Measurements from ENCODE around the gene AKR7A2. TPM values are rescaled to one million over a fixed set of nuclear protein-coding genes. Genes with fewer than 3 reads are reported as not detected.
A peak's percentile ranks its signal among the peaks of the same experiment; 100 is the strongest.

AKR7A2 gene
- polyA plus RNA-seq, 1 donor from 2014 or later = 87.9 TPM

- no peaks in the 10 kb centered on the region for H3K36me3 Mint-ChIP-seq
- H3K4me1 Mint-ChIP-seq = peaks cover 0 to 2% (median 0%) of the 10 kb centered on the region in 3 donors
- H3K4me3 Mint-ChIP-seq = no peak overlapping the region
- no peaks in the 10 kb centered on the region for H3K27me3 Mint-ChIP-seq
- peak overlapping the region in 1 of 3 donors; percentile 28 for H3K27ac Mint-ChIP-seq
- no peaks in the 10 kb centered on the region for H3K9me3 Mint-ChIP-seq
Measured at GRCh38 chr1:19348441-19349198, 36.7 kb upstream of the AKR7A2 start.

GRCh38 chr1:19347533-19348172 lies 35.7 kb upstream of the AKR7A2 start:
- no peaks in the 10 kb centered on the region for H3K27me3 Mint-ChIP-seq
- no peaks in the 10 kb centered on the region for H3K9me3 Mint-ChIP-seq
- H3K4me1 Mint-ChIP-seq = peaks cover 0 to 2% (median 0%) of the 10 kb centered on the region in 3 donors
- no peak overlapping the region for H3K4me3 Mint-ChIP-seq
- H3K36me3 Mint-ChIP-seq = no peaks in the 10 kb centered on the region
- peak overlapping the region in 1 of 3 donors; percentile 80 for H3K27ac Mint-ChIP-seq

GRCh38 chr1:19346026-19346425 lies 34.1 kb upstream of the AKR7A2 start:
- H3K27me3 Mint-ChIP-seq = no peaks in the 10 kb centered on the region
- no peak overlapping the region for H3K4me3 Mint-ChIP-seq
- peak overlapping the region in 1 of 3 donors; percentile 77 for H3K27ac Mint-ChIP-seq
- peaks cover 0 to 4% (median 2%) of the 10 kb centered on the region in 3 donors for H3K4me1 Mint-ChIP-seq
- no peaks in the 10 kb centered on the region for H3K9me3 Mint-ChIP-seq
- peaks cover 2% of the 10 kb centered on the region for H3K36me3 Mint-ChIP-seq

- no peaks in the 10 kb centered on the region for H3K9me3 Mint-ChIP-seq
- H3K27ac Mint-ChIP-seq = peak overlapping the region in 1 of 3 donors; percentile 46
- H3K27me3 Mint-ChIP-seq = no peaks in the 10 kb centered on the region
- H3K36me3 Mint-ChIP-seq = peaks cover 2% of the 10 kb centered on the region
- peaks cover 0 to 4% (median 2%) of the 10 kb centered on the region in 3 donors for H3K4me1 Mint-ChIP-seq
- H3K4me3 Mint-ChIP-seq = no peak overlapping the region
Measured at GRCh38 chr1:19345391-19345790, 33.4 kb upstream of the AKR7A2 start.

- H3K9me3 Mint-ChIP-seq = no peaks in the 10 kb centered on the region
Measured at GRCh38 chr1:19344831-19345230, 32.9 kb upstream of the AKR7A2 start.

GRCh38 chr1:19344372-19344810 lies 32.4 kb upstream of the AKR7A2 start:
- peaks cover 2% of the 10 kb centered on the region for H3K36me3 Mint-ChIP-seq
- H3K27ac Mint-ChIP-seq = peak overlapping the region in 1 of 3 donors; percentile 8

More at GRCh38 chr1:19344831-19345230, 32.9 kb upstream of the AKR7A2 start:
- Mint-ChIP-seq H3K27ac (peak overlapping the region in 2 of 3 donors; percentile 8 to 46), H3K27me3 (no peaks in the 10 kb centered on the region), H3K36me3 (peaks cover 2% of the 10 kb centered on the region), H3K4me1 (peaks cover 0 to 4% (median 2%) of the 10 kb centered on the region in 3 donors), H3K4me3 (no peak overlapping the region)

GRCh38 chr1:19343617-19344350 lies 31.8 kb upstream of the AKR7A2 start:
- H3K9me3 Mint-ChIP-seq = no peaks in the 10 kb centered on the region
- peak overlapping the region in 1 of 3 donors; percentile 8 for H3K27ac Mint-ChIP-seq
- no peak overlapping the region for H3K4me3 Mint-ChIP-seq
- peaks cover 0 to 4% (median 2%) of the 10 kb centered on the region in 3 donors for H3K4me1 Mint-ChIP-seq
- no peaks in the 10 kb centered on the region for H3K27me3 Mint-ChIP-seq
- peaks cover 2% of the 10 kb centered on the region for H3K36me3 Mint-ChIP-seq

More at GRCh38 chr1:19344372-19344810, 32.4 kb upstream of the AKR7A2 start:
- no peak overlapping the region for H3K4me3 Mint-ChIP-seq
- no peaks in the 10 kb centered on the region for H3K27me3 Mint-ChIP-seq
- H3K4me1 Mint-ChIP-seq = peaks cover 0 to 4% (median 2%) of the 10 kb centered on the region in 3 donors
- no peaks in the 10 kb centered on the region for H3K9me3 Mint-ChIP-seq

- Mint-ChIP-seq H3K27ac (peak overlapping the region in 1 of 3 donors; percentile 75), H3K9me3 (no peaks in the 10 kb centered on the region), H3K4me1 (peaks cover 0 to 4% (median 2%) of the 10 kb centered on the region in 3 donors), H3K27me3 (no peaks in the 10 kb centered on the region), H3K36me3 (peaks cover 2% of the 10 kb centered on the region), H3K4me3 (no peak overlapping the region)
Measured at GRCh38 chr1:19342894-19343616, 31.1 kb upstream of the AKR7A2 start.

- Mint-ChIP-seq H3K4me1 (peaks cover 0 to 4% (median 2%) of the 10 kb centered on the region in 3 donors), H3K36me3 (peaks cover 2% of the 10 kb centered on the region), H3K9me3 (no peaks in the 10 kb centered on the region), H3K27ac (peak overlapping the region; percentile 8 to 75 (median 67)), H3K27me3 (no peaks in the 10 kb centered on the region), H3K4me3 (no peak overlapping the region)
Measured at GRCh38 chr1:19342062-19342750, 30.3 kb upstream of the AKR7A2 start.

GRCh38 chr1:19341201-19342061 lies 29.5 kb upstream of the AKR7A2 start:
- H3K27me3 Mint-ChIP-seq = no peaks in the 10 kb centered on the region
- H3K27ac Mint-ChIP-seq = peak overlapping the region; percentile 8 to 71 (median 65)
- H3K36me3 Mint-ChIP-seq = peaks cover 2% of the 10 kb centered on the region
- no peak overlapping the region for H3K4me3 Mint-ChIP-seq
- peaks cover 0 to 4% (median 2%) of the 10 kb centered on the region in 3 donors for H3K4me1 Mint-ChIP-seq
- H3K9me3 Mint-ChIP-seq = no peaks in the 10 kb centered on the region

- Mint-ChIP-seq H3K4me1 (peaks cover 0 to 4% (median 0%) of the 10 kb centered on the region in 3 donors), H3K4me3 (no peak overlapping the region), H3K27me3 (no peaks in the 10 kb centered on the region), H3K36me3 (peaks cover 2% of the 10 kb centered on the region), H3K27ac (peak overlapping the region in 1 of 3 donors; percentile 39), H3K9me3 (no peaks in the 10 kb centered on the region)
Measured at GRCh38 chr1:19340387-19340937, 28.5 kb upstream of the AKR7A2 start.

- Mint-ChIP-seq H3K36me3 (peaks cover 2% of the 10 kb centered on the region), H3K27ac (peak overlapping the region in 1 of 3 donors; percentile 48), H3K4me1 (peaks cover 0 to 4% (median 0%) of the 10 kb centered on the region in 3 donors), H3K4me3 (no peak overlapping the region), H3K27me3 (no peaks in the 10 kb centered on the region), H3K9me3 (no peaks in the 10 kb centered on the region)
Measured at GRCh38 chr1:19339214-19339861, 27.4 kb upstream of the AKR7A2 start.
